Fibroblast of skin of left quadriceps (primary cell): ENCODE measurements around the gene HEXD.

Experiments
- DNase-seq, 2 experiments: peaks; one replicate each; pipeline ENCODE4 v3.0.0-alpha.2; 2013; ENCODE audit warnings: low read depth in 2 of 2

The HEXD gene

GRCh38 chr17:82489851-82490511, 71.8 kb downstream of the HEXD start:
- no peak for DNase-seq

- no peak for DNase-seq
Observed at GRCh38 chr17:82490512-82491195, 72.5 kb downstream of the HEXD start.

DNA sequence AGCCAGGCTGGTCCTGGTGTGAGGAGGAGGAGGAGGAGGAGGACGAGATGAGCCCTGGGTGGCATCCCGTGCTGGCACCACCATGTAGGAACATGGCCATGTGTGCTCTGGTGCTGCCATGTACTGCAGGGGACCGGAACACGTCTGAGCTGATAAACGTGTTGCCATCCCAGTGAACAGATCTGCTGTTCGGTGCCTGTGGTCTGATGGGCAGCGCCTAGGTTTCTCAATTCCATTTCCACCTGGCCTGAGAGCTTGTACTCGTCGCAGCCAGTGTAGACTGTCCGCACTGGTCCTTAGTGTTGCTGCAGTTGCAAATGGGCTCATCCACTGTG, 73.0 kb downstream of the HEXD start:
- no peak for DNase-seq

- no peak for DNase-seq
Observed at GRCh38 chr17:82491533-82491932, 73.4 kb downstream of the HEXD start.
